Kidney capillary endothelial cell (primary cell): ENCODE data around the gene CCDC33.
"Not testable (repeated sequence)": the region's sequence is repeated elsewhere in the genome, so short reads cannot be mapped to it uniquely, and the experiment has no call there.

Source experiments
- DNase-seq: peaks from one replicate; pipeline ENCODE4 v3.0.0-alpha.2; 2018; ENCODE audit warnings: low spot score

Gene CCDC33

GRCh38 chr15:74336061-74337005 lies 100.2 kb downstream of the CCDC33 start:
- no peak for DNase-seq

- no peak for DNase-seq
Measured at GRCh38 chr15:74337146-74337545, 101.0 kb downstream of the CCDC33 start.

GRCh38 chr15:74337607-74338211 lies 101.6 kb downstream of the CCDC33 start:
- DNase-seq: no peak

- no peak for DNase-seq
Measured at GRCh38 chr15:74338676-74339075, 102.5 kb downstream of the CCDC33 start.

GRCh38 chr15:74339371-74339770 lies 103.2 kb downstream of the CCDC33 start:
- no peak for DNase-seq

GRCh38 chr15:74340150-74340549 lies 104.0 kb downstream of the CCDC33 start:
- DNase-seq: no peak

- DNase-seq: no peak
Measured at GRCh38 chr15:74343127-74343796, 107.1 kb downstream of the CCDC33 start.

- no peak for DNase-seq
Measured at GRCh38 chr15:74343797-74344127, 107.6 kb downstream of the CCDC33 start.

GRCh38 chr15:74345051-74345450 lies 108.9 kb downstream of the CCDC33 start:
- peak; percentile 46 for DNase-seq

GRCh38 chr15:74347757-74348250 lies 111.7 kb downstream of the CCDC33 start:
- DNase-seq: no peak

- no peak for DNase-seq
Measured at GRCh38 chr15:74349241-74349778, 113.2 kb downstream of the CCDC33 start.

GRCh38 chr15:74350295-74351275 lies 114.5 kb downstream of the CCDC33 start:
- no peak for DNase-seq

GRCh38 chr15:74351670-74352069 lies 115.5 kb downstream of the CCDC33 start:
- DNase-seq: no peak

- DNase-seq: no peak
Measured at GRCh38 chr15:74352393-74352910, 116.3 kb downstream of the CCDC33 start.

- not testable (repeated sequence) for DNase-seq
Measured at GRCh38 chr15:74353992-74354391, 117.9 kb downstream of the CCDC33 start.

- not testable (repeated sequence) for DNase-seq
Measured at GRCh38 chr15:74356050-74356449, 119.9 kb downstream of the CCDC33 start.

- not testable (repeated sequence) for DNase-seq
Measured at GRCh38 chr15:74357514-74357913, 121.4 kb downstream of the CCDC33 start.

GRCh38 chr15:74359376-74359775 lies 123.2 kb downstream of the CCDC33 start:
- not testable (repeated sequence) for DNase-seq

- DNase-seq: not testable (repeated sequence)
Measured at GRCh38 chr15:74360855-74361254, 124.7 kb downstream of the CCDC33 start.

GRCh38 chr15:74362482-74362881 lies 126.4 kb downstream of the CCDC33 start:
- no peak for DNase-seq
